Measurements from ENCODE around the gene PYM1.

The PYM1 gene

GRCh38 chr12:55974308-55974730 is 46.6 kb upstream of the PYM1 start (continued):
- TF ChIP-seq BCL11B (tag by site-specific recombination; IDR thresholded peaks at IDR 0.05; ENCODE audit: low read depth): peak; percentile 41; the same call in 1 of the 2 replicates
- peak; percentile 28; the same call in 1 of the 2 replicates for TF ChIP-seq ZNF366 (tag by site-specific recombination; conservative IDR thresholded peaks at IDR 0.05)
- TF ChIP-seq ZNF398 (tag by site-specific recombination; IDR thresholded peaks at IDR 0.05): peak; percentile 29; the same call in 1 of the 2 replicates
- TF ChIP-seq ZNF2 (tag by site-specific recombination; IDR thresholded peaks at IDR 0.05): peak; percentile 22; the same call in 1 of the 2 replicates
- peak; percentile 73; the same call in 1 of the 2 replicates for TF ChIP-seq ZNF600 (tag by site-specific recombination; IDR thresholded peaks at IDR 0.05)
- 0 out of 2 replicates have a peak, but pooled peaks have one; percentile 49 for TF ChIP-seq ZBTB17 (tag by site-specific recombination; IDR thresholded peaks at IDR 0.05)
- no peak for TF ChIP-seq ZBTB1 (tag by site-specific recombination; IDR thresholded peaks at IDR 0.05)
- peak; percentile 93 for TF ChIP-seq ZNF394 (tag by site-specific recombination; IDR thresholded peaks at IDR 0.05; ENCODE audit: borderline replicate concordance)
- TF ChIP-seq ZNF223 (tag by site-specific recombination; IDR thresholded peaks at IDR 0.05): no peak
- TF ChIP-seq ZFP37 (tag by site-specific recombination; IDR thresholded peaks at IDR 0.05): peak; percentile 92
- TF ChIP-seq PRDM4 (tag by site-specific recombination; IDR thresholded peaks at IDR 0.05): 0 out of 2 replicates have a peak, but pooled peaks have one; percentile 1
- no peak for TF ChIP-seq ZNF23 (tag by site-specific recombination; IDR thresholded peaks at IDR 0.05; ENCODE audit: borderline replicate concordance)
- no peak for TF ChIP-seq ZNF354C (tag by site-specific recombination; IDR thresholded peaks at IDR 0.05; ENCODE audit: borderline replicate concordance, low read depth)
- TF ChIP-seq PRDM10 (tag by site-specific recombination; IDR thresholded peaks at IDR 0.05): peak; percentile 96
- TF ChIP-seq PRDM1 (tag by site-specific recombination; IDR thresholded peaks at IDR 0.05): peak; percentile 39; the same call in 1 of the 2 replicates
- peak; percentile 4 for TF ChIP-seq ZBTB26 (tag by site-specific recombination; optimal IDR thresholded peaks at IDR 0.05)
- TF ChIP-seq ZFP69B (tag by site-specific recombination; IDR thresholded peaks at IDR 0.05): 0 out of 2 replicates have a peak, but pooled peaks have one; percentile 6
- peak; percentile 54; the same call in 1 of the 2 replicates for TF ChIP-seq ZNF335 (tag by site-specific recombination; conservative IDR thresholded peaks at IDR 0.05)
